C4-2B (cell line): ENCODE data around the gene L1CAM.

ENCODE experiments used
- H3K27ac ChIP-seq: fragments of 450-650 bp; 2 replicates; pipeline ENCODE4 v1.5.1; 2017
- ZFX ChIP-seq: fragments of 450-650 bp; IDR thresholded peaks from 2 replicates; pipeline ENCODE4 v1.6.1; 2017
- TF ChIP-seq, protein P1 (sequence below): fragments of 450-650 bp; conservative IDR thresholded peaks from 2 replicates; pipeline ENCODE4 v1.5.1; 2017; ENCODE audit warnings: mild to moderate bottlenecking

L1CAM gene

DNA sequence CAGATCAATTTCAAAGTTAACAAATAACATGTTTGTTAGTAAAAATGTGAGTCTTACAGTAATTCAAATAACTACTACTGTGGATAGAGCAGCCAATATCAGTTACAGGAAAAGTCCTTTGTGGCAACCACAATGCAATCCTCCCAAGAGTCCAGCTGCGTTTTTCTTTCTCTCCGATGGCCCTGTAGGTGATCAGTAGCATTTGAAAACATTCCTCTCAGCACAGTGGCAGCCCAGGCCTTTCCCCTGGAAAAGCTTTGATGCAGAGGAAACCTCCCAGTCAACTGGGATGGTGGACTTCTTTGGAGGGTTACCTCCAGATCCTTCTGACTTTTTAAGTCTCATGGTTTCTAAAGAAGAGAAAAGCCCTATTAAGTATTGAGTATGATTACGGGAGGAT, 37.6 kb downstream of the L1CAM start:
- TF ChIP-seq ZFX = no peak
- TF ChIP-seq, protein P1, sequence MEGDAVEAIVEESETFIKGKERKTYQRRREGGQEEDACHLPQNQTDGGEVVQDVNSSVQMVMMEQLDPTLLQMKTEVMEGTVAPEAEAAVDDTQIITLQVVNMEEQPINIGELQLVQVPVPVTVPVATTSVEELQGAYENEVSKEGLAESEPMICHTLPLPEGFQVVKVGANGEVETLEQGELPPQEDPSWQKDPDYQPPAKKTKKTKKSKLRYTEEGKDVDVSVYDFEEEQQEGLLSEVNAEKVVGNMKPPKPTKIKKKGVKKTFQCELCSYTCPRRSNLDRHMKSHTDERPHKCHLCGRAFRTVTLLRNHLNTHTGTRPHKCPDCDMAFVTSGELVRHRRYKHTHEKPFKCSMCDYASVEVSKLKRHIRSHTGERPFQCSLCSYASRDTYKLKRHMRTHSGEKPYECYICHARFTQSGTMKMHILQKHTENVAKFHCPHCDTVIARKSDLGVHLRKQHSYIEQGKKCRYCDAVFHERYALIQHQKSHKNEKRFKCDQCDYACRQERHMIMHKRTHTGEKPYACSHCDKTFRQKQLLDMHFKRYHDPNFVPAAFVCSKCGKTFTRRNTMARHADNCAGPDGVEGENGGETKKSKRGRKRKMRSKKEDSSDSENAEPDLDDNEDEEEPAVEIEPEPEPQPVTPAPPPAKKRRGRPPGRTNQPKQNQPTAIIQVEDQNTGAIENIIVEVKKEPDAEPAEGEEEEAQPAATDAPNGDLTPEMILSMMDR = no peak
- H3K27ac ChIP-seq = no peak overlapping the region

GRCh38 chrX:153845842-153846241, 40.1 kb downstream of the L1CAM start:
- TF ChIP-seq, protein P1 = no peak
- no peak for TF ChIP-seq ZFX
- H3K27ac ChIP-seq = no peak overlapping the region

DNA sequence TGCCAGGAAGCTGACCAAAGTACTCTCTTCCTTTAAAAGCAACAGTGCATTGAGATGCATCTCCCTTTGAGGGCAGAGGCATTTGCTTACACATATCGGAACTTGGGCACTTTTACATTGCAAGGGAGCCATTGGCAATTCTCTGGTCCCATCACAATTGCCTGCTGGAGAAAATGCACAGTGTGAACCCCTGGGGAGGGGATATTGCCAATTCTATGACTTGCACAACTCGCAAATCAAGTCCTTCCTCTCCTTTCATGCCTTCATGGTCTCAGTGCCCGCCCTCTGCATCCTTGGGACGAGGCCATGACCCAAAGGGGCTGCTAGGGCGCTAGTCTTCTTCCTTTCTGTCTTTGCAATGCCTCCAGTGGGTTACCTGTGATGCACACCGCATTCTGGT, 40.8 kb downstream of the L1CAM start:
- TF ChIP-seq, protein P1 = no peak
- TF ChIP-seq ZFX = no peak
- H3K27ac ChIP-seq = no peak overlapping the region

DNA sequence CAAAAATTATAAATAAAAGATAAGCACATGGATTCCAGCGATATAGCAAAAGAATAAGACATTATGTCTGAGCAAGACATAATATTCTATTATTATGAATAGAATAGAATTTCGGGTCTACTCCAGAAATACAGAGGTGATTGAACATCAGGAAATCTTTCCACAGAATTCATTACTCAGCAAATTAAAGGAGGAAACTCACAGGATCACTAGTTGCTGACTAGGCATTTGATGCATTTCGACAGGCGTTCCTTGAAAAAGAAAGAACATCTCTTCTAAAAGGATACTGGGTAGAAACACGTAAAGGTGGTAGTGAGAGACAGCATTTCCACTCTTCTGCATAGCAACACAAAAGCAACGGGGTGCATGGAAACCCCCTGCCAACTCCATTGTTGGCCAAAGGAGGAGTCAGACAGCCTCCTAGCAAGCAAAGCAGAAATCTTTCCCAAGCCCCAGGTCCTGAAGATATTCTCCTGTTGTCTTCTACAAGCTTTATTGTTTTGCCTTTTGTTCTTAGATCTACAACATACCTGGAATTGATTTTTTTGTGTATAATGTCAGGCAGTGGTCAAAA, 41.4 kb downstream of the L1CAM start:
- no peak overlapping the region for H3K27ac ChIP-seq
- TF ChIP-seq, protein P1 = no peak
- no peak for TF ChIP-seq ZFX

DNA sequence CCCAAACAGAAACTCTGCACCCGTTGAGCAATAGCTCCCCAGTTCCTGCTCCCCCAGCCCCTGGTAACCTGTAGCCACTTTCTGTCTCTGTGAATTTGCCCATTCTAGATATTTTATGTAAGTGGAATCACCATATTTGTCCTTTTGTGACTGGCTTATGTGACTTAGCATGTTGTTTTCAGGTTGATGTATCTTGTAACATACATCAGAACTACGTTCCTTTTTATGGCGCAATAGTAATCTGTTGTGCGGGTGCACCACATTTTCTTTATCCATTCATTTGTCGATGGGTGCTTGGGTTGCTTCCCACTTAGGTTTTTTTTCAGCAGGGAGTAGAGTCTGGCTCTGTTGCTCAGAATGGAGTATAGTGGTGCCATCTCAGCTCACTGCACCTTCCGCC, 49.1 kb downstream of the L1CAM start:
- no peak for TF ChIP-seq ZFX
- TF ChIP-seq, protein P1 = no peak
- H3K27ac ChIP-seq = no peak overlapping the region

GRCh38 chrX:153832728-153833127, 53.2 kb downstream of the L1CAM start:
- TF ChIP-seq, protein P1 = no peak
- TF ChIP-seq ZFX = no peak
- no peak overlapping the region for H3K27ac ChIP-seq

- TF ChIP-seq, protein P1 = no peak
- no peak for TF ChIP-seq ZFX
- H3K27ac ChIP-seq = no peak overlapping the region
Observed at GRCh38 chrX:153831429-153832150, 54.4 kb downstream of the L1CAM start.
